ENCODE data around the gene NREP.

Gene NREP

GRCh38 chr5:111781200-111781599, 24.2 kb upstream of the NREP start:
- no peaks in the 10 kb centered on the region for H3K9me3 ChIP-seq (ENCODE audit: insufficient read depth, low read length)
- TF ChIP-seq EZH2phosphoT487 (IDR thresholded peaks at IDR 0.05; ENCODE audit: low read depth), result no peak
- no peak for TF ChIP-seq CTCF (IDR thresholded peaks at IDR 0.05; ENCODE audit: low read depth, low read length)
- H3K4me1 ChIP-seq (ENCODE audit: low read length), result peaks cover 9% of the 10 kb centered on the region
- no peak overlapping the region for H3K4me2 ChIP-seq (ENCODE audit: low read length)
- H2AFZ ChIP-seq (ENCODE audit: low read depth, low read length), result no peak overlapping the region
- no peaks in the 10 kb centered on the region for H4K20me1 ChIP-seq (ENCODE audit: insufficient read depth, low read length)
- no peaks in the 10 kb centered on the region for H3K79me2 ChIP-seq (ENCODE audit: low read length)
- no peak overlapping the region for H3K9ac ChIP-seq (ENCODE audit: low read length)
- H3K36me3 ChIP-seq (replicated peaks; ENCODE audit: low read depth, low read length), result no peaks in the 10 kb centered on the region
- H3K4me3 ChIP-seq (ENCODE audit: low read length), result no peak overlapping the region
- no peak overlapping the region for H3K27ac ChIP-seq (ENCODE audit: low read length)
- H3K27me3 ChIP-seq (ENCODE audit: low read depth, low read length), result no peaks in the 10 kb centered on the region

- Histone ChIP-seq H3K9ac (ENCODE audit: low read length) (no peak overlapping the region), H3K4me3 (ENCODE audit: low read length) (no peak overlapping the region), H4K20me1 (ENCODE audit: insufficient read depth, low read length) (no peaks in the 10 kb centered on the region), H3K36me3 (replicated peaks; ENCODE audit: low read depth, low read length) (no peaks in the 10 kb centered on the region), H3K27ac (ENCODE audit: low read length) (no peak overlapping the region), H3K9me3 (ENCODE audit: insufficient read depth, low read length) (no peaks in the 10 kb centered on the region), H3K4me2 (ENCODE audit: low read length) (no peak overlapping the region), H3K4me1 (ENCODE audit: low read length) (peaks cover 9% of the 10 kb centered on the region), H3K27me3 (ENCODE audit: low read depth, low read length) (no peaks in the 10 kb centered on the region), H2AFZ (ENCODE audit: low read depth, low read length) (no peak overlapping the region), H3K79me2 (ENCODE audit: low read length) (no peaks in the 10 kb centered on the region)
- TF ChIP-seq CTCF (IDR thresholded peaks at IDR 0.05; ENCODE audit: low read depth, low read length) (no peak), EZH2phosphoT487 (IDR thresholded peaks at IDR 0.05; ENCODE audit: low read depth) (no peak)
Observed at GRCh38 chr5:111779922-111780292, 22.9 kb upstream of the NREP start.

GRCh38 chr5:111779260-111779921, 22.4 kb upstream of the NREP start:
- Histone ChIP-seq H3K4me2 (ENCODE audit: low read length) (no peak overlapping the region), H3K79me2 (ENCODE audit: low read length) (no peaks in the 10 kb centered on the region), H2AFZ (ENCODE audit: low read depth, low read length) (no peak overlapping the region), H3K27me3 (ENCODE audit: low read depth, low read length) (no peaks in the 10 kb centered on the region), H3K9me3 (ENCODE audit: insufficient read depth, low read length) (no peaks in the 10 kb centered on the region), H3K27ac (ENCODE audit: low read length) (no peak overlapping the region), H3K9ac (ENCODE audit: low read length) (no peak overlapping the region), H3K36me3 (replicated peaks; ENCODE audit: low read depth, low read length) (no peaks in the 10 kb centered on the region), H4K20me1 (ENCODE audit: insufficient read depth, low read length) (no peaks in the 10 kb centered on the region), H3K4me3 (ENCODE audit: low read length) (no peak overlapping the region), H3K4me1 (ENCODE audit: low read length) (peaks cover 12% of the 10 kb centered on the region)
- no peak for TF ChIP-seq EZH2phosphoT487 (IDR thresholded peaks at IDR 0.05; ENCODE audit: low read depth)

- no peak overlapping the region for H3K4me2 ChIP-seq (ENCODE audit: low read length)
- no peak overlapping the region for H2AFZ ChIP-seq (ENCODE audit: low read depth, low read length)
- H3K36me3 ChIP-seq (replicated peaks; ENCODE audit: low read depth, low read length), result no peaks in the 10 kb centered on the region
Observed at GRCh38 chr5:111776913-111777781, 20.2 kb upstream of the NREP start.

More at GRCh38 chr5:111776913-111777781, 20.2 kb upstream of the NREP start:
- TF ChIP-seq CTCF (IDR thresholded peaks at IDR 0.05; ENCODE audit: low read depth, low read length), result no peak
- TF ChIP-seq EZH2phosphoT487 (IDR thresholded peaks at IDR 0.05; ENCODE audit: low read depth), result no peak
- Histone ChIP-seq H3K27me3 (ENCODE audit: low read depth, low read length) (no peaks in the 10 kb centered on the region), H3K79me2 (ENCODE audit: low read length) (no peaks in the 10 kb centered on the region), H3K9ac (ENCODE audit: low read length) (no peak overlapping the region), H3K9me3 (ENCODE audit: insufficient read depth, low read length) (no peaks in the 10 kb centered on the region), H3K27ac (ENCODE audit: low read length) (no peak overlapping the region), H4K20me1 (ENCODE audit: insufficient read depth, low read length) (no peaks in the 10 kb centered on the region), H3K4me1 (ENCODE audit: low read length) (peaks cover 18% of the 10 kb centered on the region), H3K4me3 (ENCODE audit: low read length) (no peak overlapping the region)
